ENCODE results near the gene SCAMP1. TPM values are rescaled to one million over a fixed set of nuclear protein-coding genes. Genes with fewer than 3 reads are reported as not detected.

Gene SCAMP1
- total and polyA plus RNA-seq, 2 of the 13 experiments (the other 11 are each of a cell fraction or from before 2014, with no cell fraction given): 18.2 to 33.7 TPM

- ATAC-seq (no peak), DNase-seq (ENCODE audit: low spot score) (no peak), FAIRE-seq (no peak)
- H3K27ac ChIP-seq (ENCODE audit: extremely low read length, insufficient read depth, low read length): no peak overlapping the region
- in situ Hi-C loops (cut with HindIII; ENCODE audit: extremely low pct_ligation_motif_present, low pct_unique_long_range_greater_than_20kb) (no loop called here), intact Hi-C loops (cut with micrococcal nuclease; ENCODE audit: unreplicated experiment) (no loop called here)
- POLR2A ChIA-PET: interaction anchor here (0.6 to 1.0 kb wide), 2 partner anchors 8 to 857 kb away, joined by 3 to 4 read pairs; no protein-coding TSS in a partner anchor
- CTCF ChIA-PET (ENCODE audit: low intra/inter-chr PET ratio, low total read pairs): no interaction called here
- no peak overlapping the region for H3K4me3 ChIP-seq (replicated peaks in 1 of 3; ENCODE audit: insufficient read depth in 1 of 3, low read depth in 2 of 3, low read length in 3 of 3)
- H3K9ac ChIP-seq (ENCODE audit: insufficient read depth, low read depth, low read length): no peak overlapping the region
- H3K36me3 ChIP-seq (replicated peaks in 1 of 2; ENCODE audit: control insufficient read depth in 1 of 2, insufficient read depth in 2 of 2, low read length in 2 of 2): peaks cover 0 to 6% of the 10 kb centered on the region in 2 experiments; a peak in 2 of 5 replicates
- H4K20me1 ChIP-seq (ENCODE audit: insufficient read depth, low read length): no peaks in the 10 kb centered on the region
- no TSS peak for BruUV-seq (replicated peaks)
- H3K4me1 ChIP-seq (ENCODE audit: insufficient read depth, low read length): peaks cover 16% of the 10 kb centered on the region; the same call in 1 of the 2 replicates
- H3K4me2 ChIP-seq (ENCODE audit: low read depth, low read length): no peak overlapping the region
- no peaks in the 10 kb centered on the region for H3K27me3 ChIP-seq (ENCODE audit: control insufficient read depth in 1 of 2, insufficient read depth in 2 of 2, low read length in 2 of 2)
- peaks cover 5% of the 10 kb centered on the region for H3K79me2 ChIP-seq (ENCODE audit: insufficient read depth, low read length)
- no peak overlapping the region for H2AFZ ChIP-seq (ENCODE audit: low read length)
- 91% methylated on average over 9 of the region's 9 CpGs for WGBS (ENCODE audit: low lambda C conversion rate)
- no peaks in the 10 kb centered on the region for H3K9me3 ChIP-seq (ENCODE audit: low read length)
- TF ChIP-seq NFKBIZ (CRISPR knock-in tag; IDR thresholded peaks at IDR 0.05): no peak
- TF ChIP-seq TOE1 (CRISPR knock-in tag; IDR thresholded peaks at IDR 0.05): no peak
- TF ChIP-seq ATM (IDR thresholded peaks at IDR 0.05; ENCODE audit: borderline replicate concordance): no peak
- TF ChIP-seq ZBED4 (CRISPR knock-in tag; IDR thresholded peaks at IDR 0.05; ENCODE audit: borderline replicate concordance): no peak
- no peak for TF ChIP-seq MYNN (CRISPR knock-in tag; IDR thresholded peaks at IDR 0.05; ENCODE audit: low read depth)
- TF ChIP-seq ZFP82 (CRISPR knock-in tag; IDR thresholded peaks at IDR 0.05; ENCODE audit: borderline replicate concordance): no peak
- TF ChIP-seq XRCC5 (optimal IDR thresholded peaks at IDR 0.05; ENCODE audit: low read length): no peak
- TF ChIP-seq GMEB2 (CRISPR knock-in tag; IDR thresholded peaks at IDR 0.05; ENCODE audit: low read depth): no peak
- TF ChIP-seq CBFB (CRISPR knock-in tag; IDR thresholded peaks at IDR 0.05): no peak
- no peak for TF ChIP-seq ZNF329 (CRISPR knock-in tag; IDR thresholded peaks at IDR 0.05; ENCODE audit: low read depth)
- no peak for TF ChIP-seq ZNF567 (CRISPR knock-in tag; IDR thresholded peaks at IDR 0.05; ENCODE audit: borderline replicate concordance)
- peak; percentile 43; the same call in 1 of the 2 replicates for TF ChIP-seq NFE2L2 (IDR thresholded peaks at IDR 0.05; ENCODE audit: low read length)
- TF ChIP-seq ZNF317 (CRISPR knock-in tag; IDR thresholded peaks at IDR 0.05): peak; percentile 85
- TF ChIP-seq REST (IDR thresholded peaks at IDR 0.05; ENCODE audit: borderline replicate concordance in 1 of 2, low read depth in 1 of 2, low read length in 2 of 2): no peak
- TF ChIP-seq MAFK (conservative IDR thresholded peaks at IDR 0.05 in 1 of 2, IDR thresholded peaks at IDR 0.05 in 1 of 2; ENCODE audit: low read length in 2 of 2): peak in 1 of 2 experiments; percentile 59; a peak in 2 of 4 replicates
Observed at GRCh38 chr5:78527054-78527859, 166.8 kb downstream of the SCAMP1 start.

All from HepG2 (cell line).